ENCODE results near the gene PREX1.

The PREX1 gene

GRCh38 chr20:48749437-48749836 is 78.4 kb downstream of the PREX1 start:
- DNase-seq: no peak

- no peak for DNase-seq
Observed at GRCh38 chr20:48748556-48748955, 79.2 kb downstream of the PREX1 start.

DNA sequence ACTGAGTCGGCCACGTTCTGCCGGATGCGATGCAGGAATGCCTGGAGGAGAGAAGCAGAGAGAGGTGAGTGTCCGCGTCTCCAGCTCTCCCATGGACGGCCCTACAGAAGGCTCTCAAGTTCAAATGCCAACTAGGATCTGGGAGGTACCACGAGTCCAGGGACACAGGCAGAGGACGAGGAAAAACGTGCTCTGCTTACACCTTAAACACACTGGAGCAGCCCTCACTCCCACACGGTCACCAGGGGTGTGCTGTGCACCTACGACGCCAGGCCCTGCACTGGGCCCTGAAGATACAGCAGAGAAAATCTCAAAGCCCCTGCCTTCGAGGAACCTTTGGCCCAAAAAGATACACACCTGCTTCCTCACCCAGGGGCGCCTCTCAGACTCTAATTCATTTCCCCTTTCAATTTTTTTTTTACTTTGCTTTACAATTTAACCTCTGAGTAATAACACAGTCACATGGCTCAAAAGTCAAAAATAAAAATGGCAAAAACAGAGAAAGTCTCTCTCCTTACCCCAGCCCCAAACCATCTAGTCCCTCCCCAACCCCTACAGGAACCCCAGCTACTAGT is 79.9 kb downstream of the PREX1 start:
- DNase-seq: no peak

DNA sequence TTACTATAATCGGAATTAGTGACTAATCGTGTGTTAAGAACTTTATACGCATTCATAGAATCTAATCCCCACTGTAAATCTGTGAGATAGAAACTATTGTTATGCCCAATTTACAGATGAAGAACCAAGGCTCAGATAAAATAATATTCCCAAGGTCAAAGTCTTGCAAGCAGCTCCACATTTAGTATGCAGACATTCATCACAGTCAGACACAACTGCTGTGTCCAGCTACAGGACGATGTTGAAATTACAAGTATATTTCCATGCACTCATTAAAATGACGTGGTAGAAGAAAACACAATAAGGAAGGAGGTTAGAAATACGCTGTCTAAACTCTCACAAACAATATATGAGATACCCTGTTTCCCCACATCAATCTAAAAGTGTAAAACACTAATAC is 82.5 kb downstream of the PREX1 start:
- DNase-seq: no peak

DNA sequence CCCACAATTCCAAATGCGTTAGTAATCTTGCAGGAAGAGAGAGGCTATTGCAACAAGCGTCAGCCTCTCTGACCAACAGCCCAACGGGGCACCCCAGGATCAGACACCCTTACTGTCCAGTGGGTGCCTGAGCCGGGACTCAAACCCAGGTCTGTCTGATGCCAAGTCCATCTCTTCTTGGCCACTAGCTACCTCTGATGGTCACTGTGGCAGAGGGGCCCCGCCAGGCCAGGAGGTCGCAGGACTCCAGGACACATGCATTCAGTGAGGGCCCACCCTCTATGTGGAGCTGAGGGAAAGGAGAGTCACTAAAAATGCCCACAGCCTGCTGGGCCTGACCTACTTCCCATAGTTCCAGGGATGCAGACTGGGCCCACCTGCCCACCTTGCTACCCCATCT is 83.3 kb downstream of the PREX1 start:
- no peak for DNase-seq

GRCh38 chr20:48743807-48744206 is 84.0 kb downstream of the PREX1 start:
- no peak for DNase-seq

DNA sequence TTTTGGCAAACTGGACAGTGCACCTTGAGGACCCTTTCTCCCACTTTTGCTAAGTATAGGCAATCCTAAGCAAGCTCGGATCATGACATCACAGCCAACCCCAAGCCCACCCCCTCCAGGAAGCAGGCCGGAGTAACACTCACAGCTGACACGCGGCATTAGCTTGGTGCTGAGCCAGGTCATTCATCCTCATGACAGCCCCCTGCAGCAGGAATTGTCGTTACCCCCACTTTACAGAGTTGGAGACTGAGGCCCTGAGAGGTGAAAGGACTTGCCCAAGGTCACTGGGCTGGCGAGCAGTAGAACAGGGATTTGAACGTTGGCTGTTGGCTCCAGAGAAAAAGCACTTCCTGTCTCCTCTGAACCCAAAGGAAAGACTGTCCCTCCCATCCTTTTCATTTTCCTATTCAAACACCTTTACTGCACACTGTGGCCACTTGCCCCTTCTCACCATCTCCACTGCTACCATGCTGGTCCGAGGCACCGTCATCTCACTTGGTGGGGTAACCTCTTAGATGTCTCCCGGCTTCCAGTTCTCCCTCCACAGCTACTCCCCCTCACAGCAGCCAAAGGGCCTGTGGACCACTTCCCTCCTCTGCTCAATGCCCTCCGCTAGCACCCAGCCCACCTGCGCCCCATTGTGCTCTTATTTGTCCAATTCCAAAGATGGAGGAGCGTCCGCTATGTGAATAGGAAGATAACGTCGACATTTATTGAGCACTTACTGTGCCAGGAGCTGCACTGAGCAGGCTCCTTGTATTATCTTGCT is 84.7 kb downstream of the PREX1 start:
- DNase-seq: no peak

DNA sequence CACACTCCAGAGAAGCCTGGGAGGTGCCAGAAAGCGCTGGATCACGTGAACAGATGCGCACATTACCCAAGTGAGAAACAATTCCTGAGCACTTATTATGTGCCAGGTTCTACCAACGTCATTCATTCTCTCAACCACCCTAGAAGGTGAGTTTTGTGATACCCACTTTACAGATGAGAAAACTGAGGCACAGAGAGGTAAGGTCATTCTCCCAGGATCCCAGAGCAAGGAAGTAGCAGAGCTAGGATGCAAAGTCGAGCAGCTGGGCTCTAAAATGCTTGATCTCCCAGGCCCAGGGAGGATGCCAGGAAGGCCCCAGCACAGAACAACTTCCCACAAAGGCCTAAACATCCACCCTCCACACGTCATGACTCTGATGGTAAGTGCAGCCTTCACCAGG is 85.6 kb downstream of the PREX1 start:
- DNase-seq: no peak

DNA sequence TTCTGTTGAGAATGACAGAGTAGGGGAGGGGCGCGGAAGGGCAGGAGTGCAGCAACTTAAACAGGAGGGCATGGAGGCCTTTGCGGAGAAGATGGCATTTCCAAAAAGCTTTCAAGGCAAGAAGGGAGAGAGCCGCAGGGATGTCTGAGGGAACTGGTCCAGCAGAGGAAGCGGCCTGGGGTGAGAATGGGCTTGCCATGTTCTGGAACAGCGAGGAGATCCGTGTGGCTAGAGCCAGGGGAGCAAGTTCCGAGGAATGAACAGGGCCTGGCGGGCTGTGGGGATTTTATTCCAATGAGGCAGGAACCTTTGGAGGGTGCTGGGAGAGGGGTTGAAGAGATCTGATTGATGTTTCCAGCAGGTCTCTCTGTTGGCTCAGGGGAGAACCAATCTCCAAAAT is 86.1 kb downstream of the PREX1 start:
- no peak for DNase-seq

DNA sequence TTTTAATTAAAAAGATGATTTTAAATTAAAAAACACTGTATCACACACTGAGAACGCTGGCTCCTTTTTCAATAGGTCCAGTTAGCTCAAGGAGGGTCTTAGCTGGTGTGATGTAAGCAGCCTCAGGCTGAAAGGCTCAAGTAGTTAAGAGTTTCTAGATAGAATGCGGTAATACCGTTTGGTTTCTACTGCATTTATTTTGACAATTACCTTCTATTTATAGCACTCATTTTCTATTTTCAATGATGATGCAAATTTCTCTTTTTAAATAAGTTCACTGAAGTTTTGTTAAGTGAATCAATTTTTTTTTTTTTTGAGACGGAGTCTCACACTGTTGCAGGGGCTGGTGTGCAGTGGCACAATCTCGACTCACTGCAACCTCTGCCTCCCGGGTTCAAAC is 87.1 kb downstream of the PREX1 start:
- no peak for DNase-seq

GRCh38 chr20:48740292-48740649 is 87.5 kb downstream of the PREX1 start:
- DNase-seq: no peak

DNA sequence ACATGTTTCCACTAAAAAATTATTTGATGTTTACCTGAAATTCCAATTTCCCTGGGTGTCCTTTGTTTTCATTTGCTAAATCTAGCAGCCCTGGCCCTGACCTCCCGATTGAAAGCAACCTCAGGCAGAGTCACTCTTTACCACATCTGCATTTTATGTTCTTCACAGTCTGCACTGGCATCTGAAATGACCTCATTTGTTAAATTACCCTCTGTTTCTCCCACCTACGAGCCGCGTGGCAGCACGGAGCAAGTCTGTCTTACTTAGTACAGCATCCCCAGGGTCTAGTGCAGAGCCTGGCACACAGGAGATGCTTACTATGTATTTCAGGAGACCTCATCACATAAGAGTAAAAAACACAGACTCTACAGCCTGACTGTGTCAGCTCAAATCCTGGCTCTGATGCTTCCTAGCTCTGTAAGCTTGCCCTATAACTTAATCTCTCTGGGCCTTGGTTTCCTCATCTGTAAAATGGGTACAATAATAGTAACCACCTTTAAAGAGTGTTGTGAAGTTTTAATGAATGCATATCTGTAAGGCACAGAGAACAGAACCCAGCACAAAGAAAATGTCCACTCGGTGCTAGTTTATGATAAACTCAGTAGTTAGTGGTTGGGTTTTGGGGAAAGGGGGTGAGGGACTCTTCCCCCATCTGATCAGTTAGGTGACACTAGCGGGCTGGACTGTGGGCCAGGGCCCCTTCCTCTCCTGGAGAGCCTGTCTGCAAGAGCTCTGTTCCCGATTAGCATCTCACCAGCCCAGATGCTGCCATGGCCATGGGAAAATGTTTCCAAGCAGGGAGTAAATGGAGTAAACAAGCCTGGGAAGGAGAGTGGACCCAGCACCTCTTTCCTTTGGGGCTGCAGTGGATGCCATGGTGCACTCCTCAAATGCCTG is 88.2 kb downstream of the PREX1 start:
- no peak for DNase-seq

GRCh38 chr20:48738399-48739304 is 89.1 kb downstream of the PREX1 start:
- no peak for DNase-seq

DNA sequence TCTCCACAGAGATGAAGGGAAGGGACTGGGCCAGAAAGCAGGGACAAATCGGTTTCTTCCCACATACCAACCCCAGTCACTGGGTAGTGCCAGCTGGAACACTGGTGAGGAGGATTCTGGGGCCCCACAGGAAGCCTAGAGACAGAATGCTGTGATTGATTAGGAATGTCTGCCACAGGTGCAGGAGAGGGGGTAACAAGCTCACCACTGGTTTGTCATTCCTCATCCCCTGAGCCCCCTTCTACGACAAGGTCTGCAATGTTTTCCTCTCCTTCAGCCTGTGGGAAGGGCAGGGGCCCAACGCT is 89.8 kb downstream of the PREX1 start:
- no peak for DNase-seq

GRCh38 chr20:48737434-48738093 is 90.2 kb downstream of the PREX1 start:
- DNase-seq: no peak

- no peak for DNase-seq
Observed at GRCh38 chr20:48736636-48737035, 91.2 kb downstream of the PREX1 start.

DNA sequence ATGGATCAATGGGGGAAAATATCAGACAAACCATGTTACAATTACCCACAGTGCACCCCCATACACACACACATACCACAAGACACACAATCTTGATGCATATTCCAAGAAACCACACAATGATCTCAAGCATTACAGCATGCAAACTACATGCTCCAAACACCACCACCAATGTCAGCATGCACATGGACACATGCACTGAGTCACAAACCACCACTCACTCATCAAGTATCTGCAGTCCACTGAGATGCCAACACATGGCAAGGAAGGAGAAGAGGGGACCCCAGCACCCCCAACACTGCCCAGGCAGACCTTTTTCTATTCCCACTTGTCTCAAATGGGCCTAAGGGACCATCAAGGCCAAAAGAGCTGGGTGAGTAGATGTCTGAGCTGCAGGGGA is 91.6 kb downstream of the PREX1 start:
- no peak for DNase-seq

DNA sequence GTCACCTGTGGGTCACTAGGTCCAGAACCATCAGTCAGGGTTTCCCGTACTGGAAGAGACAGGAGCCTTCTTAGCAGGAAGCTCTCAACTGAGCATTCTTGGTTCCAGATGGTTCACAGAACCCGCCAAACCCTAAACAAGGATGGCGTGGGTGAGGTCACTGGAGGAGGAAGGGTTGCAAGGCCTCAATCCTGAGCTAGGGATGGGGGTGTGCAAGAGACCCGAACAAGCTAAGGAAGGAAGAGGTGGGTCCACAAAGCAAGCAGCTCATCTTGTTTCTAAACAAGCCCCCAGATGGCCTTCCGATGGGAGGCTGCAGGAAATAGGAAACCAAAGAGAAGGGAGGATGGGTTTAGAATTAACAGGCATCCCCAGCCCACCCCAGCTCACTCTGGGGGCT is 92.7 kb downstream of the PREX1 start:
- DNase-seq: no peak

- no peak for DNase-seq
Observed at GRCh38 chr20:48734104-48734749, 93.6 kb downstream of the PREX1 start.

- DNase-seq: no peak
Observed at GRCh38 chr20:48733296-48733790, 94.5 kb downstream of the PREX1 start.

GRCh38 chr20:48732081-48732829 is 95.5 kb downstream of the PREX1 start:
- DNase-seq: no peak
